RWPE2 (cell line): ENCODE measurements around the gene OR10G7.

Experiments
- ATAC-seq: fragments of 200-7000 bp; cut with Tn5 transposase; 3 replicates; pipeline ENCODE4 v1.9.1; 2021; ENCODE audit warnings: low read depth
- DNase-seq: peaks from one replicate; pipeline ENCODE4 v3.0.0-alpha.2; 2020; ENCODE audit warnings: low spot score
- H3K27ac ChIP-seq: fragments of 450-650 bp; 2 replicates; pipeline ENCODE4 v1.5.1; 2017; ENCODE audit warnings: mild to moderate bottlenecking; ENCODE audit not compliant: poor library complexity, severe bottlenecking
- H3K27me3 ChIP-seq: fragments of 250-450 bp; sonication (Bioruptor Pico); 2 replicates; pipeline ENCODE4 v1.5.1; 2021; ENCODE audit warnings: mild to moderate bottlenecking, moderate library complexity; ENCODE audit not compliant: insufficient read depth, poor library complexity, severe bottlenecking
- H3K36me3 ChIP-seq: fragments of 250-450 bp; sonication (Bioruptor Pico); 2 replicates; pipeline ENCODE4 v1.5.1; 2020; ENCODE audit warnings: low read depth, mild to moderate bottlenecking, moderate library complexity
- H3K4me1 ChIP-seq: fragments of 250-450 bp; sonication (Bioruptor Pico); 2 replicates; pipeline ENCODE4 v1.5.1; 2021; ENCODE audit warnings: mild to moderate bottlenecking, moderate library complexity; ENCODE audit not compliant: insufficient read depth, poor library complexity, severe bottlenecking
- H3K4me3 ChIP-seq: fragments of 250-450 bp; sonication (Bioruptor Pico); 2 replicates; pipeline ENCODE4 v1.5.1; 2021; ENCODE audit warnings: mild to moderate bottlenecking, moderate library complexity; ENCODE audit not compliant: severe bottlenecking
- H3K9me3 ChIP-seq: fragments of 250-450 bp; sonication (Bioruptor Pico); 2 replicates; pipeline ENCODE4 v1.5.1; 2021; ENCODE audit warnings: mild to moderate bottlenecking, moderate library complexity; ENCODE audit not compliant: severe bottlenecking
- TF ChIP-seq, protein P1 (sequence below): fragments of 450-650 bp; IDR thresholded peaks from one replicate; pipeline ENCODE4 v1.5.1; 2017; ENCODE audit warnings: mild to moderate bottlenecking, moderate library complexity; ENCODE audit not compliant: poor library complexity, severe bottlenecking

OR10G7 gene

DNA sequence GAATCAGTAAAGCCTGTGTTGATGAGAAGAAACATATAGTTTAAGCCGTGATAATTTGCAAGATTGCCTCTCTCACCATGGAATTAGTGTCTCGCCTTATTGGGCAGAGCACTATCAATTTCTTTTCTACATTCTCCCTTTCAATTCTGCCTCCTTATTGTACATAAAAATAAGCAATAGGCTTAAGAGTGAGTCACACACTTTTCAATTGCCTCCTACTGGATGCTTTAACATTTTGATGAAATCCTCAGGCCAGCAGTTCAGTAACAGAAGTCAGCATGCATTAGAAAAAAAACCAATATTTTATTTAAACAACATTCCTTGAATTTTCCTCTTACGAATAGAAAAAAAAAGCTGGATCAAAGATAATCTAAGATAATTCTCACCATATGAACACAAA lies 40.4 kb upstream of the OR10G7 start:
- ATAC-seq (no peak), DNase-seq (no peak)
- peaks cover 29% of the 10 kb centered on the region for H3K4me1 ChIP-seq
- H3K27me3 ChIP-seq: no peaks in the 10 kb centered on the region
- peak overlapping the region; percentile 43 for H3K27ac ChIP-seq
- no peaks in the 10 kb centered on the region for H3K36me3 ChIP-seq
- no peaks in the 10 kb centered on the region for H3K9me3 ChIP-seq
- H3K4me3 ChIP-seq: no peak overlapping the region
- TF ChIP-seq, protein P1, sequence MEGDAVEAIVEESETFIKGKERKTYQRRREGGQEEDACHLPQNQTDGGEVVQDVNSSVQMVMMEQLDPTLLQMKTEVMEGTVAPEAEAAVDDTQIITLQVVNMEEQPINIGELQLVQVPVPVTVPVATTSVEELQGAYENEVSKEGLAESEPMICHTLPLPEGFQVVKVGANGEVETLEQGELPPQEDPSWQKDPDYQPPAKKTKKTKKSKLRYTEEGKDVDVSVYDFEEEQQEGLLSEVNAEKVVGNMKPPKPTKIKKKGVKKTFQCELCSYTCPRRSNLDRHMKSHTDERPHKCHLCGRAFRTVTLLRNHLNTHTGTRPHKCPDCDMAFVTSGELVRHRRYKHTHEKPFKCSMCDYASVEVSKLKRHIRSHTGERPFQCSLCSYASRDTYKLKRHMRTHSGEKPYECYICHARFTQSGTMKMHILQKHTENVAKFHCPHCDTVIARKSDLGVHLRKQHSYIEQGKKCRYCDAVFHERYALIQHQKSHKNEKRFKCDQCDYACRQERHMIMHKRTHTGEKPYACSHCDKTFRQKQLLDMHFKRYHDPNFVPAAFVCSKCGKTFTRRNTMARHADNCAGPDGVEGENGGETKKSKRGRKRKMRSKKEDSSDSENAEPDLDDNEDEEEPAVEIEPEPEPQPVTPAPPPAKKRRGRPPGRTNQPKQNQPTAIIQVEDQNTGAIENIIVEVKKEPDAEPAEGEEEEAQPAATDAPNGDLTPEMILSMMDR: no peak

DNA sequence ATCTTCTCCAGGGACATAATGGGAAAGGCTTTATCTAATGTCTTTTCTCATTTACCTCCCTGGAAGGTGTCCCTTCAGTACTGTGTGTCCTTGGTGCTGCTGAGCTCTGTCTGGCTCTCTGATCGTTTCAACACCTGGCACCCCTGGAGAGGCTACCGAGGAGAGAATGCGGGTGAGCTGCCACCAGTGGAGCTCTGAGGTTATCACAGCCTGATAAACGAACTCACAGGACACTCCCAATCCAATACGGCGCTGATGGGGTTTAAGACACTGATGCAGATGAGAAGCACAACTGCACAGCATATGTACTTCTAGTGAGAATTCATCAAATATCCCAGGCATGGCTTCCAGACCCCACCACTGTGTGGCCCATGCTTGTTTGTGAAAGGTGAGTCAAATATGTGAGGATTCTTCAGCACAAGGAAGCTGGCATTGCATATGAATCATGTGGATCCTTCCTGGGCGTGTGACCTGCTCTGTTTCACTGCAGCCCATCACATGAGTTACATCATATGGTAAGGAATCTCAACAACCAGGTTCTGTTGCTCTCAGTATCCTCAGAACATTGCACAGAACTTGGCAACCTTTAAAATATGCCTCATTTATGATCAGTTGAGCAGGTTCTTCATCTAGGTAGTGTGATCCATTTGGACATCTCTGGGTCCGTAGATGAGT lies 39.3 kb upstream of the OR10G7 start:
- TF ChIP-seq, protein P1: no peak
- peaks cover 24% of the 10 kb centered on the region for H3K4me1 ChIP-seq
- peak; percentile 97 for ATAC-seq
- H3K9me3 ChIP-seq: no peaks in the 10 kb centered on the region
- H3K27me3 ChIP-seq: no peaks in the 10 kb centered on the region
- H3K36me3 ChIP-seq: no peaks in the 10 kb centered on the region
- H3K27ac ChIP-seq: peak overlapping the region; percentile 43
- no peak overlapping the region for H3K4me3 ChIP-seq
- DNase-seq: peak; percentile 67

DNA sequence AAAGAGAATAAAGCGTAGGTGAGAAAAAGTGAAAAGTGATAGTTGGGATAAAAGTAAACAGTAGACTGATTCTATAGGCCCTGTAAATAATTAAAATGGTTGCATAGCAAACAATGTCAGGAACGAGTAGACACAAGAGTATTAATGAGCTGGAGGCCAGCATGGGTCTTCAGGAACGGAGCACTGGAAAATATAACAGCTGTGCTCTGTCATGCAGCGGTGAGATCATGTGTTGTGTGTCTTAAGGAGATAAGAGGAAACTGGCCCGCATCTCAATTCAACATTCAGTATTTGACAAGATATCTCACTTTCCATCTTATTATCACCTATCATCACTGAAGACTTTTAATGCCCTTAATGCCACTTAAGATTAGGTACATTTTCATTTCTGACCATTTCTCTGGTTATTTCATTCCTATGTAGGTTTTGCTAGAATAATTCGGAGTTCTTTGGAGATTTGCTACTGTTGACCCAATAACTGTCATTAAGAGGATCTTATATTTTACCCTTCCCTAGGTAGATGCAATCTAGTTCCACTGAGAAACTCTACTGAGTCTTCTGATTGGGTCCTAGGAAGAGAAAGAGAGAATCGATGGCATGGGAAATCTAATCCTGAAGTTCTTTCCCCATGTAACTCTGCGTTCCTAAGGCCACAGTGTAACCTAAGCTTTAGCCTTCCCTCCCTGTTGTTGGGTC lies 38.7 kb upstream of the OR10G7 start:
- TF ChIP-seq, protein P1: no peak
- ATAC-seq (no peak), DNase-seq (no peak)
- peak overlapping the region; percentile 43 for H3K27ac ChIP-seq
- no peak overlapping the region for H3K4me3 ChIP-seq
- H3K36me3 ChIP-seq: no peaks in the 10 kb centered on the region
- H3K27me3 ChIP-seq: no peaks in the 10 kb centered on the region
- H3K4me1 ChIP-seq: peaks cover 19% of the 10 kb centered on the region
- no peaks in the 10 kb centered on the region for H3K9me3 ChIP-seq

DNA sequence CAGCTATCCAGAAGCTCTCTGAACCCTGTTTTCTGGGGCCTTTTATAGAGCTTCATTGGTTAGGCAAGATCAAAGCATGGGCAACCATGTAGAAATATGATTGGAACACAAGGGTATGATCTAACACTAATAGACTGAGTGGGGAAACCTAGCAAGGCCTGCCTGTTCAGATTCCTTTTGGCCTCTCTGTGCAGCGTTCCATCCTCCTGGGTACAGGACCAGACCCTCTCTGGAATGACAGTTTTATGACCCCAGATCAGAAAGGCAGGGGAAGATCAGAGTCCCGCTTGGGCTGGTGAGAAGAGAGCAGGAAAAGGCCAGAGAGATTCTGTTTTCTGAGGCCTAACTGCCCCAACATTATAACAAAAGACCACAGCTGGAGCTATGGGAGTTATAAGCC lies 37.5 kb upstream of the OR10G7 start:
- H3K27me3 ChIP-seq: no peaks in the 10 kb centered on the region
- TF ChIP-seq, protein P1: no peak
- no peaks in the 10 kb centered on the region for H3K9me3 ChIP-seq
- peaks cover 19% of the 10 kb centered on the region for H3K4me1 ChIP-seq
- ATAC-seq (no peak), DNase-seq (no peak)
- H3K4me3 ChIP-seq: no peak overlapping the region
- no peaks in the 10 kb centered on the region for H3K36me3 ChIP-seq
- H3K27ac ChIP-seq: no peak overlapping the region

DNA sequence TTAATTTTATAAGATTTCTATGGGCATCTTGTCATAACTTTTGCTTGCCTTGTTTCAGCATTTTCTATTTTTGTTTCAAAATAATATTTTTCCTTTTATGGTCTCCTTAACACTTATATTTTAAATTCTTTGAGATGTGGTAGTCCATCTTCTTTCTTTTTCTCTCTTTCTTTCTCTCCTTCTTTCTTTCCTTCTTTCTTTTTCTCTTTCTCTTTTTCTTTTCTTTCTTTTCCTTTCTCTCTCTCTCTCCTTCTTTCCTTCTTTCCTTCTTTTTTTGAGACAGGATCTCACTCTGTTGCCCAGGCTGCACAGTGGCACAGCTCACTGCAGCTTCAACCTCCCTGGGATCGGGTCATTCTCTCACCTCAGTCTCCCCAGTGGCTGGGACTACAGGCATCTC lies 36.1 kb upstream of the OR10G7 start:
- H3K27me3 ChIP-seq: no peaks in the 10 kb centered on the region
- H3K4me3 ChIP-seq: no peak overlapping the region
- TF ChIP-seq, protein P1: no peak
- H3K27ac ChIP-seq: no peak overlapping the region
- ATAC-seq (no peak), DNase-seq (no peak)
- H3K4me1 ChIP-seq: peaks cover 19% of the 10 kb centered on the region
- H3K9me3 ChIP-seq: no peaks in the 10 kb centered on the region
- H3K36me3 ChIP-seq: no peaks in the 10 kb centered on the region
